ENCODE results near the gene KYAT1. TPM values are rescaled to one million over a fixed set of nuclear protein-coding genes. Genes with fewer than 3 reads are reported as not detected.

KYAT1 gene
- total and polyA plus RNA-seq, 2 of the 13 experiments (the other 11 are each of a cell fraction or from before 2014, with no cell fraction given), result 9.2 to 46.5 TPM

DNA sequence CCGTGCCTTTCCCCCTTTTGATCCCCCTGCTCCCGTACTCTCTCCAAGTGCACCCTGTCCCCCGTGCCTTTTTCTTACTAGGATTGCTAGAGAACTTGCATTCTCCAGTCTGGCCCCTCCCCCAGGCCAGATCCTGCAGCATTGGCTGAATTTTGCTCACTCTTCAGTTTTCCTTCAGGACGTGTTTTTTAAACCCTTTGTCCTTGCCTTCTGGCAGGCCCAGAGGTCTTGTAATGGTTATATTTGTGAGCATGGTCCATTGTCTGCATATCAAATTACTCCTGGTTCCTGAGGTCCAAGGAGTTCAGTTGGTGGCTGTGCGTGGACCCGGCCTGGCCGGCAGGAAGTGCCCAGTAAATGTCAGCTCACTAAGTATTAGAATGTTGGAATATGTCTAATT lies 94.1 kb downstream of the KYAT1 start (continued):
- TF ChIP-seq MEIS1 (CRISPR knock-in tag; IDR thresholded peaks at IDR 0.05; ENCODE audit: borderline replicate concordance) (no peak), ZNF180 (CRISPR knock-in tag; IDR thresholded peaks at IDR 0.05; ENCODE audit: borderline replicate concordance, low read depth) (no peak), GLI4 (CRISPR knock-in tag; IDR thresholded peaks at IDR 0.05; ENCODE audit: borderline replicate concordance) (no peak), REL (CRISPR knock-in tag; conservative IDR thresholded peaks at IDR 0.05) (no peak), HOXA3 (CRISPR knock-in tag; IDR thresholded peaks at IDR 0.05) (no peak), ZNF12 (CRISPR knock-in tag; IDR thresholded peaks at IDR 0.05) (no peak), POGZ (CRISPR knock-in tag; IDR thresholded peaks at IDR 0.05) (no peak), TCF7 (IDR thresholded peaks at IDR 0.05; ENCODE audit: low read depth) (no peak), NR2F2 (IDR thresholded peaks at IDR 0.05; ENCODE audit: borderline replicate concordance, low read depth) (no peak), ZNF20 (CRISPR knock-in tag; IDR thresholded peaks at IDR 0.05) (no peak), SIX1 (CRISPR knock-in tag; IDR thresholded peaks at IDR 0.05; ENCODE audit: borderline replicate concordance) (peak; percentile 71; the same call in 1 of the 2 replicates), ZNF383 (CRISPR knock-in tag; IDR thresholded peaks at IDR 0.05; ENCODE audit: borderline replicate concordance) (0 out of 2 replicates have a peak, but pooled peaks have one; percentile 48)
- TF ChIP-seq, protein P1, sequence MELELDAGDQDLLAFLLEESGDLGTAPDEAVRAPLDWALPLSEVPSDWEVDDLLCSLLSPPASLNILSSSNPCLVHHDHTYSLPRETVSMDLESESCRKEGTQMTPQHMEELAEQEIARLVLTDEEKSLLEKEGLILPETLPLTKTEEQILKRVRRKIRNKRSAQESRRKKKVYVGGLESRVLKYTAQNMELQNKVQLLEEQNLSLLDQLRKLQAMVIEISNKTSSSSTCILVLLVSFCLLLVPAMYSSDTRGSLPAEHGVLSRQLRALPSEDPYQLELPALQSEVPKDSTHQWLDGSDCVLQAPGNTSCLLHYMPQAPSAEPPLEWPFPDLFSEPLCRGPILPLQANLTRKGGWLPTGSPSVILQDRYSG (CRISPR knock-in tag; IDR thresholded peaks at IDR 0.05), result no peak
- TF ChIP-seq, protein P2, sequence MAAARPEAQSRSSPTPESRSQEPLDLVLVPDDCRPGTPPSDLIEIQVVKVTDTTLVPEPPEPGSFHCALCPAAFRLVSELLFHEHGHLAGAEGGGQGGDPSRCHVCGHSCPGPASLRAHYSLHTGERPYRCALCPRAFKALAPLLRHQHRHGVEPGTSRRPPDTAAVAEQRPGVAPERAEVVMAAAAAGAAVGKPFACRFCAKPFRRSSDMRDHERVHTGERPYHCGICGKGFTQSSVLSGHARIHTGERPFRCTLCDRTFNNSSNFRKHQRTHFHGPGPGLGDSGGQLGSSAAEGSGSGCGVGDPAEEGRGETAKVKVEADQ (CRISPR knock-in tag; IDR thresholded peaks at IDR 0.05; ENCODE audit: borderline replicate concordance), result no peak
- TF ChIP-seq, protein P3, sequence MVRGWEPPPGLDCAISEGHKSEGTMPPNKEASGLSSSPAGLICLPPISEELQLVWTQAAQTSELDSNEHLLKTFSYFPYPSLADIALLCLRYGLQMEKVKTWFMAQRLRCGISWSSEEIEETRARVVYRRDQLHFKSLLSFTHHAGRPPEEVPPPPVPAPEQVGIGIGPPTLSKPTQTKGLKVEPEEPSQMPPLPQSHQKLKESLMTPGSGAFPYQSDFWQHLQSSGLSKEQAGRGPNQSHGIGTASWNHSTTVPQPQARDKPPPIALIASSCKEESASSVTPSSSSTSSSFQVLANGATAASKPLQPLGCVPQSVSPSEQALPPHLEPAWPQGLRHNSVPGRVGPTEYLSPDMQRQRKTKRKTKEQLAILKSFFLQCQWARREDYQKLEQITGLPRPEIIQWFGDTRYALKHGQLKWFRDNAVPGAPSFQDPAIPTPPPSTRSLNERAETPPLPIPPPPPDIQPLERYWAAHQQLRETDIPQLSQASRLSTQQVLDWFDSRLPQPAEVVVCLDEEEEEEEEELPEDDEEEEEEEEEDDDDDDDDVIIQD (CRISPR knock-in tag; IDR thresholded peaks at IDR 0.05; ENCODE audit: low read depth), result no peak
